ENCODE results near the gene RSRC2.

Gene RSRC2

GRCh38 chr12:122533856-122534255, 7.1 kb upstream of the RSRC2 start:
- DNase-seq, result no peak
- Histone ChIP-seq H3K27ac (ENCODE audit: low read length) (no peak overlapping the region), H3K79me2 (ENCODE audit: insufficient read depth, low read length) (peaks cover 63% of the 10 kb centered on the region), H3K27me3 (ENCODE audit: insufficient read depth, low read length, poor library complexity) (no peaks in the 10 kb centered on the region), H3K4me1 (ENCODE audit: insufficient read depth, low read length) (peaks cover 13% of the 10 kb centered on the region), H4K20me1 (ENCODE audit: insufficient read depth, low read length) (no peaks in the 10 kb centered on the region; the same call in 1 of the 2 replicates), H3K9ac (ENCODE audit: low read depth, low read length) (no peak overlapping the region), H3K4me2 (ENCODE audit: insufficient read depth, low read length) (no peak overlapping the region), H3K4me3 (ENCODE audit: low read depth in 1 of 2, low read length in 2 of 2) (no peak overlapping the region), H3K36me3 (ENCODE audit: insufficient read depth, low read length) (peaks cover 91% of the 10 kb centered on the region), H2AFZ (ENCODE audit: low read depth, low read length) (no peak overlapping the region), H3K9me3 (ENCODE audit: insufficient read depth, low read length, severe bottlenecking) (no peaks in the 10 kb centered on the region)
- ATAC-seq (ENCODE audit: insufficient read depth, low read depth), result no peak
- no peak for TF ChIP-seq EZH2 (IDR thresholded peaks at IDR 0.05; ENCODE audit: borderline replicate concordance, low read depth, low read length, severe bottlenecking)
- TF ChIP-seq, protein P1, sequence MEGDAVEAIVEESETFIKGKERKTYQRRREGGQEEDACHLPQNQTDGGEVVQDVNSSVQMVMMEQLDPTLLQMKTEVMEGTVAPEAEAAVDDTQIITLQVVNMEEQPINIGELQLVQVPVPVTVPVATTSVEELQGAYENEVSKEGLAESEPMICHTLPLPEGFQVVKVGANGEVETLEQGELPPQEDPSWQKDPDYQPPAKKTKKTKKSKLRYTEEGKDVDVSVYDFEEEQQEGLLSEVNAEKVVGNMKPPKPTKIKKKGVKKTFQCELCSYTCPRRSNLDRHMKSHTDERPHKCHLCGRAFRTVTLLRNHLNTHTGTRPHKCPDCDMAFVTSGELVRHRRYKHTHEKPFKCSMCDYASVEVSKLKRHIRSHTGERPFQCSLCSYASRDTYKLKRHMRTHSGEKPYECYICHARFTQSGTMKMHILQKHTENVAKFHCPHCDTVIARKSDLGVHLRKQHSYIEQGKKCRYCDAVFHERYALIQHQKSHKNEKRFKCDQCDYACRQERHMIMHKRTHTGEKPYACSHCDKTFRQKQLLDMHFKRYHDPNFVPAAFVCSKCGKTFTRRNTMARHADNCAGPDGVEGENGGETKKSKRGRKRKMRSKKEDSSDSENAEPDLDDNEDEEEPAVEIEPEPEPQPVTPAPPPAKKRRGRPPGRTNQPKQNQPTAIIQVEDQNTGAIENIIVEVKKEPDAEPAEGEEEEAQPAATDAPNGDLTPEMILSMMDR (IDR thresholded peaks at IDR 0.05; ENCODE audit: borderline replicate concordance, extremely low read depth, low read length, poor library complexity, severe bottlenecking), result no peak

DNA sequence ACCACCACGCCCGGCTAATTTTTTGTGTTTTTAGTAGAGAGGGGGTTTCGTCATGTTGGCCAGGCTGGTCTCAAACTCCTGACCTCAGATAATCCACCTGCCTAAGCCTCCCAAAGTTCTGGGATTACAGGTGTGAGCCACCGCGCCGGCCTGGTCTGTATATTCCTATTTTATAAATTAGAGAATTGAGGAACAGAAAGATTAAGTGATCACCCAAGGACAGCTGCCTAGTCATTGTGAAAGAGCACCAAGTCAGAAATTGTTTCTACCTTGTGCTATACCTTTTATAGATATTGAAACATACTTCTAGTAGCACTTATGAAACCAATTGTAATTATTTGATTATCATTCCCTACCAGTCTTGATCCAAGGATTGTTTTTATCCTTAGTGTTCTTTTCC, 2.3 kb upstream of the RSRC2 start:
- peaks cover 66% of the 10 kb centered on the region for H3K36me3 ChIP-seq (ENCODE audit: insufficient read depth, low read length)
- H3K4me2 ChIP-seq (ENCODE audit: insufficient read depth, low read length), result peak overlapping the region; percentile 67; the same call in 1 of the 2 replicates
- peaks cover 94% of the 10 kb centered on the region for H3K79me2 ChIP-seq (ENCODE audit: insufficient read depth, low read length)
- H3K9ac ChIP-seq (ENCODE audit: low read depth, low read length), result peak overlapping the region; percentile 76
- no peak for TF ChIP-seq EZH2 (IDR thresholded peaks at IDR 0.05; ENCODE audit: borderline replicate concordance, low read depth, low read length, severe bottlenecking)
- TF ChIP-seq, protein P1 (IDR thresholded peaks at IDR 0.05; ENCODE audit: borderline replicate concordance, extremely low read depth, low read length, poor library complexity, severe bottlenecking), result no peak
- H3K27me3 ChIP-seq (ENCODE audit: insufficient read depth, low read length, poor library complexity), result no peaks in the 10 kb centered on the region
- H2AFZ ChIP-seq (ENCODE audit: low read depth, low read length), result no peak overlapping the region
- DNase-seq, result no peak
- 0 out of 4 replicates have a peak overlapping the region, but pooled peaks of 1 of the 2 experiments have one; percentile 81 for H3K4me3 ChIP-seq (ENCODE audit: low read depth in 1 of 2, low read length in 2 of 2)
- no peak for ATAC-seq (ENCODE audit: insufficient read depth, low read depth)
- H3K9me3 ChIP-seq (ENCODE audit: insufficient read depth, low read length, severe bottlenecking), result no peaks in the 10 kb centered on the region
- no peak overlapping the region for H3K27ac ChIP-seq (ENCODE audit: low read length)
- H3K4me1 ChIP-seq (ENCODE audit: insufficient read depth, low read length), result peaks cover 40% of the 10 kb centered on the region
- peaks cover 13% of the 10 kb centered on the region for H4K20me1 ChIP-seq (ENCODE audit: insufficient read depth, low read length)

DNA sequence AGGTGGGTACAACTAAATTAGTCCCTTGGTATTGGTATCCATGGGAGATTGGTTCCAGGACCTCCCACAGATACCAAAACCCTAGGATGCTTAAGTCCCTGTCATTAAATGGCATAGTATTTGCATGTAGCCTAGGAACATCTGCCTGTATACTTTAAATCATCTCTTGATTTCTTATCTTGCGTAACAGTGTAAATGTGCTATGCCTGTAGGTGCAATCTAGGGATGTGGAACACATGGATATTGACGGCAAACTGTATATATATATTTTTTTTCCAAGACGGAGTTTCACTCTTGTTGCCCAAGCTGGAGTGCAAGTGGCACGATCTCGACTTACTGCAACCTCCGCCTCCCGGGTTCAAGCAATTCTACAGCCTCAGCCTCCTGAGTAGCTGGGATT, 1.8 kb upstream of the RSRC2 start:
- Histone ChIP-seq H4K20me1 (ENCODE audit: insufficient read depth, low read length) (peaks cover 17% of the 10 kb centered on the region), H3K4me2 (ENCODE audit: insufficient read depth, low read length) (peak overlapping the region; percentile 67), H3K9ac (ENCODE audit: low read depth, low read length) (peak overlapping the region; percentile 76), H3K27me3 (ENCODE audit: insufficient read depth, low read length, poor library complexity) (no peaks in the 10 kb centered on the region), H2AFZ (ENCODE audit: low read depth, low read length) (no peak overlapping the region), H3K79me2 (ENCODE audit: insufficient read depth, low read length) (peaks cover 94% of the 10 kb centered on the region), H3K4me1 (ENCODE audit: insufficient read depth, low read length) (peaks cover 44% of the 10 kb centered on the region), H3K4me3 (ENCODE audit: low read depth in 1 of 2, low read length in 2 of 2) (peak overlapping the region; percentile 71 to 81; a peak in 3 of 4 replicates), H3K27ac (ENCODE audit: low read length) (peak overlapping the region; percentile 97; the same call in 1 of the 2 replicates), H3K9me3 (ENCODE audit: insufficient read depth, low read length, severe bottlenecking) (no peaks in the 10 kb centered on the region), H3K36me3 (ENCODE audit: insufficient read depth, low read length) (peaks cover 66% of the 10 kb centered on the region)
- DNase-seq (no peak), ATAC-seq (ENCODE audit: insufficient read depth, low read depth) (no peak)
- no peak for TF ChIP-seq EZH2 (IDR thresholded peaks at IDR 0.05; ENCODE audit: borderline replicate concordance, low read depth, low read length, severe bottlenecking)
- TF ChIP-seq, protein P1 (IDR thresholded peaks at IDR 0.05; ENCODE audit: borderline replicate concordance, extremely low read depth, low read length, poor library complexity, severe bottlenecking), result no peak
